ENCODE measurements around the gene HK2.

HK2 gene

DNA sequence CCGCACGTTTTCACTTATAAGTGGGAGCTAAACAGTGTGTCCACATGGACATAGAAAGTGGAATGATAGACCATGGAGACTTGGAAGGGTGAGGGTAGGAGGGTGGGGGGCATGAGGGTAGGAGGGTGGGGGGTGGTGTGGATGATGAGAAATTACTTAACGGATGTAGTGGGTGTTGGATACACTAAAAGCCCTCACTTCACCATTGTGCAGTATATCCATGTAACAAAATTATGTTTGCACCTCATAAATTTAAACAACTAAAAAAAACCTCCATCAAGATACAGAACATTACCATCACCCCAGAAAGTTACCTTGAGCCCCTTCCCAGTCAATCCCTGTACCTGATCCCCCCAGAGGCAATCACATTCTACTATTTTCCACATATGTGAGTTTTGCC lies 26.2 kb downstream of the HK2 start:
- DNase-seq = no peak

DNA sequence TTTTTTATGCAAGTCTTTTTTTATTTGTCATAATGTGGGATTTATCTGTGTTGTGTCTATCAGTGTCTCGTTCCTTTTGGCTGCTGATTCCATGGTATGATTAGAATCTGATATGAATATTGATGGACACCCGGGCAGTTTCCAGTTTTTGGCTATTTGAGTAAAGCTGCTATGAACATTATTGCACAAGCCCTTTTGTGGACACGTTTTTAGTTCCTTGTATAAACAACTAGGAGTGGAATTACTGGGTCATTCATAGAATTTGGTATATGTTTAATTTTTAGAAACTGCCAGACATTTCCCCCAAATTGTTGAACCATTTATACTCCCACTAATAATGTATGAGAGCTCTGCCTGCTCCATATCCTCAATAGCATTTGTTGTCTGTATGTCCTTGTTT lies 26.6 kb downstream of the HK2 start:
- DNase-seq = no peak

DNA sequence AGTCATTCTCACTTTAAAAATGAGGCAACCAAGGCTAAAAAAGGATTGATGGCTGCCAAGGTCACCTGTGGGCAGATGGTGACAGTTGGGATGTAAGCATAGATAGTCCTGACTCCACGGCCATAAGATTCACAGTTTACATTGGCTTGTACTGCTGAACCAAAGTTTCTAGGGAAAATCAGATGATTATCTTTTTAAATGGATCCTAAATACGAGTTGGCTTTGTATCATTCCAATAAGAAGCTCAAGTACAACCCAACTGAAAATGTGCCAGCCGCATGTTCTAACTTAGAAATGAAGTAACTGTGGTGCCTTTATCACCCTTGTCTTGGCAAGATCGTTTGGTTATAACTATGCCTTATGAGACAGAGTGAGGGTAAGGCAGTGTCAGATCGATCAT lies 27.6 kb downstream of the HK2 start:
- DNase-seq = no peak

DNA sequence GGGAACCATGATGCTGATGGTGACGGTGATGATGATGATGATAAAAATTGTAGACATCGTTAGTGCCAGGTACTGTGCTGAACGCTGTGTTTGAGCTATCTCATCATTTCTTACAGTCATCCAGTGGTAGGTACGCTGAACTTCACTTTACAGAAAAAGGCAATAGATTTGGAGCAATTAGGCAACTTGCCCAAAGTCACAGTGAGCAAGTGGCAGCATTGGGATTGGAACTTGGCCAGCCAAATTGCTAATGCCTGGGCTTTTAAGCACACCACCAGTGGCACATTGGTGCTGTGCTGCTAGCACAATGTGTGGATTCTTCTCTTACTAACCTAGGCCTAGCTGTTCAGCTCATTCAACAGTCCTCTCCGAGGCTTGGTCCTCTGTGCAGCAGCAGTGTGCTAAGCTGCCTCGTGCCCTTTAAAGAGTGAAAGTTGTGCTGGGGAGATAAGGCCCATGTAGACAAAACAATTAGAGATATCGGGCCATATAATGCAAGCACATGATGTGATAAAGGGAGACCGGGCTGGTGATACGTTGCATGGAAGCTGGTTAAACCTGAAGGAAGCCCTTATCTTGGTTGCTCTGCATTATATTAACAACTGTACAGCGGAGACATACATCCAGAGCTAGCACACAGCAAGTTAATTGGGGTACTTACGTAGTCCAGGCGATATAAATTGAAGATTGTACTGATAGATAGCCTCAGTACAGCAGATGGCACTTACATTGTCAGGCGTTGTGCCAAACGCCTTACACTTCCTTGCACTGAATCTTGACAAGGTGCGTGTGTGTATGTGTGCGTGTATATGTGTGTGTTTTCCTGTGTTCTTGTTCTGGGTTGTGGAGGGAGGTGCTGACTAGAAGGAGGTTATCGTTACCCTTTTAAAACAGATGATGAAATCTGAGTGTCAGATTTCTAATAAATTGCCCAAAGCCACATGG lies 28.4 kb downstream of the HK2 start:
- DNase-seq = no peak

DNA sequence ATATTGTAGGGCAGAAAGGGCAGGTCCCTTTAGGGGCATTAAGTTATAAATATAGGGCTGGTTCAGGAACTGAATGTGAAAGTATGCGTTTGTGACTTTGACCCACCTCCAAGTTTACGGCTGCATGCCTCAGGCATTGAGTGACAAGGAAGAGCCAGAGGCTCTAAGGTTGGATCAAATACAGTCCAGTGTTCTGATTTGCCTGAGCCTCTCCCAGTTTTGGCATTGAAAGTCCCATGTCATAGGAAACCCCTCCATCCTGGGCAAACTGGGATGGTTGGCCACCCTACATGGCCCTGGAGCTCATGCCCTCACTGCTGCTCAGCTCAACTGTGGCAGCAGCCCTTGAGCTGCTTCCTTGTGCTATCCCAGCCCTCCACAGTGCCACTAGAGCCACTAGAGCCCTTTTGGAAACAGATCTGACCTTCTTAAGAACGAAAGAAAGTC lies 29.9 kb downstream of the HK2 start:
- DNase-seq = no peak

DNA sequence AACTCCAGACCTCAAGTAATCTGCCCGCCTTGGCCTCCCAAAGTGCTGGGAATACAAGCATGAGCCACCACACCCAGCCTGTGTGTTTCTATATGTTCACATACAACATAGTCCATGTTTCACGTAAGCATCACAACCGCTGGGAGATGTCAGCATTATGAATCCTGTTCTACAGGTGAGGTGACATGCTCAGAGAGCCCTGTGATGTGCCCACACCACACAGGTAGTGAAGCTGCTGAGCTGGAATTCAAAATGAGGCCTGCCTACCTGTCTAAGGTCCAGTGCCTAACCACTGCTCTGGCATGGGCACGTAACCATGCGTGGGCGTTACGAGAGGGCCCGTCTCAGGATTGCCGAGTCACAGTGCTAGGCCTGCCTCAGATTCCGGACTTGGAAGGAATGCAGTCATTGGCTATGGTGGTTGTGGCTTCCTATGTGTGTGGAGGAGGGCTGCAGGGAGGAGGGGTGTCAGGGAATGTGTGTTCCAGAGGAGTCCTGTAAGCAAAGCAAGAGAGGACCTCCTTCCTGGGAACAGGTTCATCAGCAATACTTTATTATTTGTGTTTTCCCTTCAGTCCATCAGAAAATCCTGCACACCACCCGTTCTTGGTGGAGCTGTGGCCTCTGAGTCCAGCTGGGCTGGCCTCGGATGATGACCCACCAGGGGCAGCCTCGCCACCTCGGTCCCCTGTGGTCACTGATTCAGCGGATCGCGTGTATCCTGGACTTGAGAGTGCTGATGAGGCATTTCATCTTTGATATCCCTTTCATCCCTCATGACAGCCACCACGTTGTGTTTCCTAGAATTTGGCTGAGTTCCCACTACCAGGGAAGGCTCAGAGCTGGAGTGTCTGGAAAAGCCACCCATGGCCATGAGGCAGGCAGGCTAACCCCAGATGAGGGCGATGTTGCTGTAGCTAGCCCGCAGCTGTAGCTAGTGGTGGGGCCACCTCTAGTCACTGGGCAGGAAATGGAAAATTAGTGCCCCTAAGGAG lies 31.1 kb downstream of the HK2 start:
- DNase-seq = no peak

DNA sequence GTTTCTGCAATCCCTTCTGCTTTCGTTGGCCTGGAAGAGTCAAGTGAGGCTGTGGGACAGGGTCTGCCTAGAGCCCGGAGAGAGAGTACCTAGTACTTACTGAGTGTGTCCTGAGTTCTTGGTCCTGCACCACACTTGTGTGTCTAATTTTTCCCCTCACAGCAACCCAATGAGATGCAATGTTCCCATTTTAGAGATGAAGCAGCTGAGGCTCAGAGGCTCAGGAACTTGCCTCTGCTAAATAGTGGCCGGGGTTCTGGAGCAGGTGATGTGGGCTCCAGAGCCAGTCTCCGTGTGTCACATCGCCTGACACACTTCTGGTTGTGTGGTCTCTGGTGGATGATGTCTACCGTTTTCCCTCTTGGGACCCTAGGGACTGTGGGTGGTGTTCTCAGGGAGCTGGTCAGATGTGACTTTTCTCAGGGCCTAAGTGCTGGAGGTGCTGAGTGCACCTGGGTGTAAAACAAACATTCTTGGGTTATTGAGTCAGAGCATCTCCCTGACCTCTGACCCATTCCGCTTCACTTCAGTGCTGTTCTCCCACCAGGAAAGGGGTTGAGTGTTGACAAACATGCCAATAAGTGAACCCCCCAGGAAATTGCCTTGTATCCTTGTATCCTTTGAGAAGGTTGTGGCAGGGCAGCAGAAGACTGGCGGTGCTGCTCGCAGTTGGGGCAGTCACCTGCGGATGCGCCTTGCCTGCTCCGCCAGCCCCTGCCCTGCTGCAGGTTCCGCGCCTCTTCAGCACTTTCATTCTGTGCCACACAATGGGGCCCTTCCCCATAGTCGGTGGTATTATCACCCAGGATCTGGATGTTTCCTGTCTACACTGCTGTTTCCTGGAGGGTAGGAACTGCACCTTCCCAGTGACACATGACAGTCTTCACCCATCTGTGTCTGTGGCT lies 32.1 kb downstream of the HK2 start:
- DNase-seq = no peak

DNA sequence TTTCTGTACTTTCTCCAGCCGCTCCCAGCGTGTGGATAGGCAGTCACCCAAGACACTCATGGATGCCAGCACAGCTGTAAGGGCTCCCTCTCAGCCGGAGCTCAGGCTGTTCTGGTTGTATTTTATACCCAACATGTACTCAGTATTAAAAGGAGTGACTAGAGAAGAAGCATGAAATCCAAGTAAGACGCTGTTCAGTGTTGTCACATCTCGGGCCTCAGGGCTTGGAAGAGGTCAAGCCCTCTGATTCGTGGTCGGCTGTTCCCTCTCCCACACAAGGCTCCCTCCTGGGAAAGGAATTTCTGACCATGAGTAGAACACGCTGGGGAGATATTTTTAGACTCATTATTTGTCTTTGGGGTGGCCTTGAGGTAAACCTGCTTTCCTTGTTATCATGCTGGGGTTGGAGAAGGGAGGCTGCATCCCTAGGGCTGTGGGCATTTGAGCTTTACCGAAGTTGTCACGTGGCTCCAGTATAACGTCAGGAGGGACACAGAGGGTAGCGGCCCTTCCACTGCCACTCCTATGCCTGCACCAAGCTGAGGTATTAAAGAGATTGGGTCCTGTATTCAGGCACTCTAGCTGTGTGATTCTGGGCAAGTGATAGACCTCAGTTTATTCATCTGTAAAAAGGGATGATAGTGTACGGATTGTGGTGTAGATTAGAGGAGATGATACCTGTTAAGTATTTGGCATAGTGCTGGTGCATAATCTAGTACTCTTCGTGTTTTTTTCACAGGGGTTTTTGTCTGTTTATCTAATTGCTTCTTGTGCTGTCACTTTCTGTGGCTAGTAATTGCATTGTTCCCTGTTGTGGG lies 34.1 kb downstream of the HK2 start:
- no peak for DNase-seq

DNA sequence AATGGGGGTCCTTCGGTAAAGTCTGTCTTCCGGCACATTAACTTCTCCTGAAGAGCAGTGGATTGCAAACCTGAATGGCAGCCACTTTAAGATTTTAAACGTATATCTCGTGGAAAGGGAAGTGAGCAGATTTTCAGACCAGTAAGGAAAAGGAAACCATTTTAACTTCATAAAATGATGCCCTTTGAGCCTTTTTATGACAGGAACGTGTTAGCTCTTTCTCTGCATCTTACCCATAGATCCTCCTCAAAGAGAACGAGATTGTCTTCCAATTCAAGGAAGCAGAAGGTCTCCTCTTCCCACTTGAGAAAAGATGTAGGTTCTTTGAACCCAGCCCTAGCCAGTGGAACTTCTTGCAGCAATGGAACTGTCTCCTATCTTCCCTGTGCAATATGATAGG lies 35.6 kb downstream of the HK2 start:
- no peak for DNase-seq

DNA sequence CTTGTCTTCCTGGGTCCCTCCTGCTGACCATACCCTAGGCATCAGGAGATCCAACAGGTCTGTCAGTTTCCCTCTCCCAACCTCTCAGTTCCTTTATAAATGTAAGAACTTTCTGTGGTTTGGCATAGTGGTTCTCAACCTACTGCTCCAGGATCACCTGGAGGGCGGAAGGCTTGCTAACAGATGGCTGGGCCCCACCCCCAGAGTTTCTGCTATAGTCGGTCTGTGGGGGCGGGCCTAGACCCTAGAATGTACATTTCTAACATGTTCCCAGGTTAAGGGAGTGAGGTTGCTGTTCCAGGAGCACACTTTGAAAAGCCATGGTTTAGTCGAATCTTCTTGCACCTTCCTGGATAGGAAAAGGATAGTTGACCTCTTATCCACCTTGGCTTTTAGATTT lies 37.0 kb downstream of the HK2 start:
- no peak for DNase-seq

DNA sequence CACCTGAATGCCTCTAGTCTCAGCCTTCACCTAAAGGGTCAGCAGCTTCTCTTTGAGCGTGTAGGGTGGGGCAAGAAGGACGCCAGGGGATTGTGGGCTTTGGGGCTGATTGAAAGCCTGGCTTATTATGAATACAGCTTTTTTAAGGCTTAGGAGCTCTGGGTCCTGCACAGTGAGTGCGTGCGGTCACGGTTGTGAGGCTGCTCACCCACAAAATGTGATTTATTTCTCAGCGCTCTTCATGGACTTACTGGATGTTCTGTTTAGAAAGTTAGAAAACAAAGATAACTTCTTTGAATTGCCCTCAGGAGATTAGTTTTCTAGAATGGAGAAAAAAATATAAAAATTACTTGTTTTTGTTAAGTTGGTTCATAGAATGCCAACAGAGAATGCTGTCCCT lies 37.5 kb downstream of the HK2 start:
- no peak for DNase-seq

DNA sequence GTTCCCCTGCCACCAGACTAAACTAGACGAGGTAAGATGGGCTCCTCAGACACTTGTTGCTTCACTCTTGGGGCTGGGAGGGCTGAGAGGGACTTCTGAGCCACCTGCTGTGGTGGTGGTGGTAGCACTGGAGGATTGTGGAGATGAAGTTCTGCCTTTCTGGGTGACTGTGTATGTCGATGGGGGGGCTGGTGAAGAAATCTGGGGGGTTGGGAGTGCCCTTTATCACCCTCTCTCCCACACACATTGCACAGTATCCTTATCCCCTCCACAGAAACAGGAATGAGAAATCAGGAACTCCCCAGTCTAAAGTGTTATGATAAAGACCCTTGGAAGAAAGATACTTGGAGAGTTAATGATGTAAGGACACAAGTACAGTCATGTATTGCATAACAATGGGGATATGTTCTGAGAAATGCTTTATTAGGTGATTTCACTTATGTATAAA lies 38.5 kb downstream of the HK2 start:
- DNase-seq = no peak

DNA sequence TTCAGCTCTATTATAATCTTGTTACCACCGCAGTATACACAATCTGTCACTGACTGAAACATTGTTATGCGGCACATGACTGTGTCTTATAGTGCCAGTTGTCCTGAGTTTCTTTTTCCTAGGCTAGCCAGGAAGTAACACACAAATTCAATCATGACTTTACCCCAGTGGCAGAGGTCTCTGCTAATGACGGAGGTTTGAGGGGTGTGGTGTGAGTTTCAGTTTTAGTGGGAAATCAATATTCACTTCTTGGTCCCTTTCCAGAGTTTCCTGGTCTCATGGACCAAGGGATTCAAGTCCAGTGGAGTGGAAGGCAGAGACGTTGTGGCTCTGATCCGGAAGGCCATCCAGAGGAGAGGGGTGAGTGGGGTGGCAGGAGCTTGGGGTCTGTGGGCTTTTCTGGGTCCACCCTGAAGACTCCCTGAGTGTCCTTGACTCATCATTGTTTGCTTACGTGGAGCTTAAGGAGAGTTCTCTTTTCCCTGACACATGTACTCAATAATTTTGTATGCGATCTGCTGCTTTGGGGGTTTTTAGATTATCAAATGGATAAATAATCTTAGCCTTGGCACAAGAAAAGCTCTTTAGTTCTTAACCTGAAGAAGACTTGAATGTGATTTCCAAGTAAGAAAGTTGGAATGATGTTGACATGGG lies 39.2 kb downstream of the HK2 start:
- DNase-seq = no peak

DNA sequence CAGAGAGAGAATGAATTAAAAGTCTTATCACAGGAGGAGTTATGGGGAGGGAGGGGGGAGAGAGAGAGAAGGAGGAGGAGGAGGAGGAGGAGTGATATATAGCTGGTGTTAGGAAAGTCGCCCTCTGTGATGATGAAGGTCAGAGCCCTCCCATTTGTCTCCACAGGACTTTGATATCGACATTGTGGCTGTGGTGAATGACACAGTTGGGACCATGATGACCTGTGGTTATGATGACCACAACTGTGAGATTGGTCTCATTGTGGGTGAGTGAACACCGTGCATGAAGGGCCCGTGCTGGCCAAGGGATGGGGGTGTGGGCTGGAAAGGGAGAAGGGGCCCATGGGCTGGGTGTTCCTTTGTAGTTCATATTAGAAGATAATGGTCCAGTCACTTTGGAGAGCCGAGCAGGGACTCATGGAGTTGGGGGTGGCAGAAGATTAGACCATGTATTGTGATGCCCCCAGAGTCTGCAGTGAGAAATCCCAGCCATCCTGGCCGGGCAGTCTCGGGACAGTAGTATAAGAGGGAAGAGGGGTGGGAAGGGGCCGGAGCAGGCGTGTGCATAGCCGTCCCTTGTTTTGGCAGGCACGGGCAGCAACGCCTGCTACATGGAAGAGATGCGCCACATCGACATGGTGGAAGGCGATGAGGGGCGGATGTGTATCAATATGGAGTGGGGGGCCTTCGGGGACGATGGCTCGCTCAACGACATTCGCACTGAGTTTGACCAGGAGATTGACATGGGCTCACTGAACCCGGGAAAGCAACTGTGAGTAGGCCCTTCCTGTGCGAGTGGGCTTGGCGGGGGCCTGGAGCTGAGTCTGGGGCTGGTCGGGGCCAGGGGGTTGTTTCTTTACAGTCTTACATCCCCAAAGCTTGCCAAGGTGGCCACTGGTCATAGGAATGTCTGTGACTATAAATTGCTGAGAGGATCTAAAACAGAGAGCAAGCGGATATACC lies 40.0 kb downstream of the HK2 start:
- DNase-seq = no peak

DNA sequence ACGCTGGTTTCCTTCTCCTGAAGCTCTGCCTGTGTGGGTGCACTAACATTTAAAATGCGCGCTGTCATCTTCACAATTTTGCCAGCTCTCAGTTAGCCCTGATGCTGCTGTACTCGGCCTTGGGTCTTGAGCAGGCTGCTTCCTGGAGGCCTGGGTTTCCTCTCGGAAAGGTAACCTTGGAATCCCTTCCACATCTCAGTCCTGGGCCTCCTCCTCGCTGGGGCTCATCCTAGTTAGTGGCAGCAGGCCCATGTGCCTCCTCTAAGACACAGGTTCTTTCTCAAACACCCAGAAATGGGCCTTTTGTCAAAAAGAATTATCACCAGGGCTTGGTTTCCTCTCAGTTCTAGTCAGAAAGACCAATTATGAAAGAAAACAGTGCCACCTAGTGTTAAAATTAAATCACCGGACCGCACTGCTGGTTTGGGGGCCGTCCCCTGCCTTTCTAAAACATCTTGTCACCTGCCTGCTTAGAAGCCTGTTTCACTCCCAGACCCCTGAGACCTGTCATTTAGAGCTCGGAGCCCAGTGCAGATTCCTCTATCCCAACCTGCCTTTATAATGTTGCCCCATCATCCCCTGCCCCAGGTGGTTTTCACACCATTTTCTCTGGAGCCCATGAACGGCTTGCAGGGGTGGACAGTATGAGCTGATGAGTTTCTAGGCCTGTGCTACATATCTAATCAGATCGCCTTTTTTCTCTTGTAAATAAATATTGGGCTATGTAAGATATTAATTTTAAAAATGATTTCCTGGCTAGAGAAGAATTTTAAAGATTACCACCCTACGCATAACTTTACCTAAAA lies 42.4 kb downstream of the HK2 start:
- peak; percentile 51 to 52 for DNase-seq

DNA sequence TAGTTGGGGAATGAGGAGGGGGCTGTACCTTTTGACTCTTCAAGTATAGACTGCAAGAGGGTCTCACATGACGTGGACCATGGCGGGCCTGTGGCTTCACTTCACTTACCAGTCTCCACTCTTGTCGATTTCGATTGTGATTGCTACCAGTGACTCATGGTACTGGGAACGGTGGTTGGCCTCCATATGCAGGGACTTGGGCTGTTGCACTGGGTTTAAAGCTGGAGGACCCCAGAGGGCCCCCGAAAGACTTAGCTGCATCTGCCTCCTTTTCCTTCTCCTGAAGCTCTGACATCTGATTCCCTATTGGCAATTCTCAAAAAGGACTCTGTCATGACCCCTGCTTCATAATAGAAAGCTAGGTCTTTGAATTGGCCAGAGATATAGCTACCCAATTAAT lies 43.4 kb downstream of the HK2 start:
- no peak for DNase-seq

DNA sequence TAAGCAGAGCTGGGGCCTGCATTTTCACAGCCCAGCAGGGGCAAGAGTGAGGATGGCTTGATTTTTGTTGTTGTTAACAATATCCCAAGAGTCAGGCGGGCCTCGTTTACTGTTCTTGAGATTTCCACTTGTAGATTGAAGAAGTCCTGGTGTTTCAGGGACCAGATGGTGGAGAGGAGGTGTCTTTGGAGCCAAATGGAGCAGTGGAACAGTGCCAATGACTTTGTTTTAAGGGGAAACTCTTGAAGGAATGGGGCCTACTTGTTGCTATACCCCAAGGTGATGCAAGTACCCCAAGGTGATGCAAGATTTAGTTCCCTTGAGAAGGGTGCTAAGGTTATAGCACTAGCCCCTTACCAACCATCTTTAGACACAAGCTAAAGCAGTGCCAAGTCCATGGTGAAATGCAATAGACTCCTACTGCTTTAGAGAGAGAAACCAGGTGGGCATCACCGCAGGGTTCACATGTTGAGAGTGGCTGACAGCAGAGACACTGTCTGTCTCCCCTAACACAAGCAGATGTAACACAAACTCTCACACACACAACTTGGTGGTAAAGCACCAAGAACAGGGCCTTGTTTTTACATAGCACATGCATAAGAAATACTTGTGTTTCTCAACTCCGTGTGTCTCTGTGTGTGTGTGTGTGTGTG lies 44.0 kb downstream of the HK2 start:
- no peak for DNase-seq

DNA sequence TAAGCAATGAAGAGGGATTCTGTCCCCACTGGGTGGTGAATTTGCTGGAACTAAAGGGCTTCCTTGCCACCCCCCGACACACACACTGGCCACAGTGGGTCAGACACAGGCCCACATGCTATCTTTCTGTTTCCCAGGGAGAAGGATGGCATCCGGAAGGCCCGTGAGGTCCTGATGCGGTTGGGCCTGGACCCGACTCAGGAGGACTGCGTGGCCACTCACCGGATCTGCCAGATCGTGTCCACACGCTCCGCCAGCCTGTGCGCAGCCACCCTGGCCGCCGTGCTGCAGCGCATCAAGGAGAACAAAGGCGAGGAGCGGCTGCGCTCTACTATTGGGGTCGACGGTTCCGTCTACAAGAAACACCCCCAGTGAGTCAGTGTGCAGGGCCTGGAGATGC lies 44.6 kb downstream of the HK2 start:
- DNase-seq = no peak

Measured in activated T-cell treated with anti-CD3 and anti-CD28 coated beads, Interleukin-2, amount 50 U/mL, for 48 hours (primary cell).